A673 (cell line): Measurements from ENCODE around the gene EXOC2.
"Not testable (repeated sequence)": the region's sequence is repeated elsewhere in the genome, so short reads cannot be mapped to it uniquely, and the experiment has no call there.

Experiments
- EZH2 ChIP-seq: fragments of 200-600 bp; sonication (generic); IDR thresholded peaks from 2 replicates; pipeline ENCODE4 v1.6.1; 2017; ENCODE audit warnings: borderline replicate concordance, low read depth, mild to moderate bottlenecking, mixed read lengths, antibody characterized with exemption, low read length; ENCODE audit not compliant: poor library complexity, severe bottlenecking
- TF ChIP-seq, protein P1 (sequence below): fragments of 300-800, 200-600 bp; sonication (generic); conservative IDR thresholded peaks from 2 replicates; pipeline ENCODE4 v1.5.1; 2017; ENCODE audit warnings: low read depth, mild to moderate bottlenecking, antibody characterized with exemption, low read length, moderate library complexity, mixed read lengths

DNA sequence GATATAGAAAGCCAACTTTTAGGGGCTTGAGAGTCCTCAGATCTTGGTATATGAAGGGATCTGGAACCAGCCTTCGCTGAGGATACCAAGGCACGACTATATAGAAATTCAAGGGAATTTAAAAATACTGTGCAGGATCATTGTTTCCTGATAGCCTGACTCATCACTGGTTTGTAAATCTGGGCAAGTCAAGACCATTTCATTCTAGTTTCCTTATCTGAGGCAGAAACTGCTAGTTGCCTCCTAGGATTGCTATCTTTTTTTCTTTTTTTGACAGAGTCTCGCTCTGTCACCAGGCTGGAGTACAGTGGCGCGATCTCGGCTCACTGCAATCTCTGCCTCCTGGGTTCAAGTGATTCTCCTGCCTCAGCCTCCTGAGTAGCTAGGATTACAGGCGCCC lies 131.6 kb downstream of the EXOC2 start:
- TF ChIP-seq, protein P1, sequence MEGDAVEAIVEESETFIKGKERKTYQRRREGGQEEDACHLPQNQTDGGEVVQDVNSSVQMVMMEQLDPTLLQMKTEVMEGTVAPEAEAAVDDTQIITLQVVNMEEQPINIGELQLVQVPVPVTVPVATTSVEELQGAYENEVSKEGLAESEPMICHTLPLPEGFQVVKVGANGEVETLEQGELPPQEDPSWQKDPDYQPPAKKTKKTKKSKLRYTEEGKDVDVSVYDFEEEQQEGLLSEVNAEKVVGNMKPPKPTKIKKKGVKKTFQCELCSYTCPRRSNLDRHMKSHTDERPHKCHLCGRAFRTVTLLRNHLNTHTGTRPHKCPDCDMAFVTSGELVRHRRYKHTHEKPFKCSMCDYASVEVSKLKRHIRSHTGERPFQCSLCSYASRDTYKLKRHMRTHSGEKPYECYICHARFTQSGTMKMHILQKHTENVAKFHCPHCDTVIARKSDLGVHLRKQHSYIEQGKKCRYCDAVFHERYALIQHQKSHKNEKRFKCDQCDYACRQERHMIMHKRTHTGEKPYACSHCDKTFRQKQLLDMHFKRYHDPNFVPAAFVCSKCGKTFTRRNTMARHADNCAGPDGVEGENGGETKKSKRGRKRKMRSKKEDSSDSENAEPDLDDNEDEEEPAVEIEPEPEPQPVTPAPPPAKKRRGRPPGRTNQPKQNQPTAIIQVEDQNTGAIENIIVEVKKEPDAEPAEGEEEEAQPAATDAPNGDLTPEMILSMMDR: not testable (repeated sequence)
- TF ChIP-seq EZH2: not testable (repeated sequence)
